ENCODE data around the gene OTUB2. TPM values are rescaled to one million over a fixed set of nuclear protein-coding genes. Genes with fewer than 3 reads are reported as not detected.
A peak's percentile ranks its signal among the peaks of the same experiment; 100 is the strongest.

OTUB2 gene
- total RNA-seq, 3 donors from 2014 or later, result 0.50 to 0.54 (median 0.53) TPM

GRCh38 chr14:94036313-94037167 lies 10.4 kb downstream of the OTUB2 start:
- peak; percentile 93 to 94 for ATAC-seq

DNA sequence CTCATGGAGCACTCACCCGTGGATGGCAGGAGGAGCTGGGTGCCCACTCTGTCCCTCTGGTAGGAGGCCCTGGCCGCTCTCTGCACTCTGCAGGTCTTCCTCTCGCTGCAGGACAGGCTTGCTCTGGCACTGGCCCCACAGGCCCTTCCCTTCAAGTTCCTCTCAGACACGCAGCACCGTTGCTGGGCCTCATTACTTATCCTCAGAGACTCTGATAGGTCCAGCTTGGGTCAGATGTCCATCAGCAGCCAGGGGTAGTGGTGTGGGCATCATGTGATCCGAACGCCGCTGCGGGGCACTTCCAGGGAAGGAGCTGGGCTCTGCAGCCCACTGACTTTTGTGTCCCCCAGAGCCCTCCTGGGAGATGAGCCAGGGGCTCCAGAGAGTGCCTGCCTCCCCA lies 11.8 kb downstream of the OTUB2 start:
- no peak for ATAC-seq
- Mint-ChIP-seq H3K4me3 (no peak overlapping the region), H3K9me3 (no peaks in the 10 kb centered on the region), H3K27me3 (ENCODE audit: low read depth) (no peaks in the 10 kb centered on the region), H3K4me1 (ENCODE audit: low read depth) (peaks cover 3% of the 10 kb centered on the region), H3K36me3 (ENCODE audit: insufficient read depth) (no peaks in the 10 kb centered on the region)
- DNase-seq, result no peak

More at GRCh38 chr14:94036313-94037167, 10.4 kb downstream of the OTUB2 start:
- Mint-ChIP-seq H3K4me1 (ENCODE audit: low read depth) (peaks cover 3% of the 10 kb centered on the region), H3K4me3 (no peak overlapping the region), H3K9me3 (no peaks in the 10 kb centered on the region), H3K27me3 (ENCODE audit: low read depth) (no peaks in the 10 kb centered on the region), H3K36me3 (ENCODE audit: insufficient read depth) (no peaks in the 10 kb centered on the region)
- peak; percentile 73 for DNase-seq

GRCh38 chr14:94038510-94038909 lies 12.4 kb downstream of the OTUB2 start:
- H3K4me1 Mint-ChIP-seq (ENCODE audit: low read depth), result peaks cover 3% of the 10 kb centered on the region
- no peaks in the 10 kb centered on the region for H3K27me3 Mint-ChIP-seq (ENCODE audit: low read depth)
- DNase-seq (no peak), ATAC-seq (no peak)
- H3K9me3 Mint-ChIP-seq, result no peaks in the 10 kb centered on the region
- no peak overlapping the region for H3K4me3 Mint-ChIP-seq
- H3K36me3 Mint-ChIP-seq (ENCODE audit: insufficient read depth), result no peaks in the 10 kb centered on the region

GRCh38 chr14:94038921-94039629 lies 12.9 kb downstream of the OTUB2 start:
- H3K27me3 Mint-ChIP-seq (ENCODE audit: low read depth), result no peaks in the 10 kb centered on the region
- no peak overlapping the region for H3K4me3 Mint-ChIP-seq
- H3K9me3 Mint-ChIP-seq, result no peaks in the 10 kb centered on the region

DNA sequence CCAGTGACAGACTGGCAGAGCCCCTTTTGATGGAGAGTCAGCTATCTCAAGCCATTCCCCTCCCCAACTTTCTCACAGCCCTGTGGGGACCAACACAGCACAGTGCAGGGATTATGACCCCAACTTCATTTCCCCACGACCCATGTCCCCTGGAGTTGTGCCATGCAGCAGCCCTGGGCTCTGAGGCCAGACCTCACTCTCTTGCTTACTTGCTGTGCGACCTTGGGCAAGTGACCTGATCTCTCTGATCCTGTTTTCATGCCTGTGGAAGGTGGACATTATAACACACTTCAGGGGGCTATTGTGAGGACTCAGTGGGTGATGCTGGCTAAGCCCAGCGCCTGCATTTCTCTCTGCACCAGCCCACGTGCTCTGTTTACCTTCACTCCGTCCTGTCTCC lies 14.1 kb downstream of the OTUB2 start:
- DNase-seq (no peak), ATAC-seq (no peak)
- peaks cover 7% of the 10 kb centered on the region for H3K36me3 Mint-ChIP-seq (ENCODE audit: insufficient read depth)
- peaks cover 3% of the 10 kb centered on the region for H3K4me1 Mint-ChIP-seq (ENCODE audit: low read depth)
- H3K4me3 Mint-ChIP-seq, result no peak overlapping the region
- H3K9me3 Mint-ChIP-seq, result no peaks in the 10 kb centered on the region
- no peaks in the 10 kb centered on the region for H3K27me3 Mint-ChIP-seq (ENCODE audit: low read depth)

More at GRCh38 chr14:94038921-94039629, 12.9 kb downstream of the OTUB2 start:
- DNase-seq, result no peak
- Mint-ChIP-seq H3K36me3 (ENCODE audit: insufficient read depth) (peaks cover 3% of the 10 kb centered on the region), H3K4me1 (ENCODE audit: low read depth) (peaks cover 3% of the 10 kb centered on the region)
- ATAC-seq, result no peak

DNA sequence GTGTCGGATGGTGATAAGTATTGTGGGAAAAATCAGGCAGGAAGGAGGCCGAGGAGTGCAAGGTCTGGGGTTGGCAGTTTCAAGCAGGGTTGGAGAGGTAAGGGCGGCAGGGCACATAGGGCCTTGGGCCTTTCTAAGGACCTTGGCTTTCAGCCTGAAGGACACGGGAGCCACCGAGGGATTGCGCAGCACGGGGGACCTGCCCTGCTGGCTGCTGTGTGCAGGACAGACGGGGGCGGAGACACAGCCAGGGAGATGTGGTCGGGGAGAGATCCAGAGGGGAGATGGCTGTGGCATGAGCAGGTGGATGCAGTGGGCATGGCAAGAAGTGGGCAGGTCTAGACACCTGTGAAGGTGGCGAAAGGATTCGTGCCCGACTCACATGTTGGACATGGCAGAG lies 14.7 kb downstream of the OTUB2 start:
- no peak for ATAC-seq
- peaks cover 11% of the 10 kb centered on the region for H3K36me3 Mint-ChIP-seq (ENCODE audit: insufficient read depth)
- no peak overlapping the region for H3K4me3 Mint-ChIP-seq
- H3K27me3 Mint-ChIP-seq (ENCODE audit: low read depth), result no peaks in the 10 kb centered on the region
- H3K4me1 Mint-ChIP-seq (ENCODE audit: low read depth), result peaks cover 3% of the 10 kb centered on the region
- no peak for DNase-seq
- no peaks in the 10 kb centered on the region for H3K9me3 Mint-ChIP-seq

DNA sequence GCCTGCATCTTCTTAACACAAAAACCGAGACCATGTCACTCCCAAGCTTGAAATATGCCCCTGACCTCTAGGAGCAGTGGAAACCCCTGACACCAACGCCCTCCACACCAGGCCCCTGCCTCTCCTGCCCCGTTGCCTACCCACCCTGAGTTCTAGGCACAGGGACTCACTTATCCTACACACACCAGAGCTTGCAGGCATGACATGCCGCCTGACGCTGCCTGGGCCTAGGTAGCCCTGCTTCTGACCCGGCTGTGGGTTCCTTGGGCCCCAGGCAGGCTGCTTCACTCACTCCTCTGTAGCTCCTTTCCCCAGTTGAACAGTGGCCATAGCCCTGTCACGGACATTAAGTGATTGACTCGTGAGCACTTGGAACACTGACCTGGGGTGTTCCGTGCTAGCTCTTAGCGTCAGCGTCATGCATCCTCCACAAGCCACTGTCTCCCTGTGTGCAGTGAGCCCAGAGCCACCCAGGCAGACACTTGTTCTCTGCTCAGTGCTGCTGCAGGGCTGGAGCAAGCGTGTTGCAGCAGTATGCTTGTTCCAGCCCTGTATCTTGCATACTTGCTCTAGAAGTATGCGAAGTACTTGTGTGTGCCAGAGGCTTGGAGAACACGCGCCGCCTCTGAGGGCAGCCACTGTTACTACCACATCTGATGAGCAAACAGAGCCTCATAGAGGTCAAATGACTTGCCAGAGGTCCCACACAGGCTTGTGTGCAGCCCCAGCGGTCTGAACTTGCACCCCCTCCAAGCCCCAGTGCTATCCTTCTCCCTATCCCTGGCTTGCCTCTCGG lies 15.6 kb downstream of the OTUB2 start:
- Mint-ChIP-seq H3K4me1 (ENCODE audit: low read depth) (peaks cover 1% of the 10 kb centered on the region), H3K27me3 (ENCODE audit: low read depth) (no peaks in the 10 kb centered on the region), H3K9me3 (no peaks in the 10 kb centered on the region), H3K4me3 (no peak overlapping the region), H3K36me3 (ENCODE audit: insufficient read depth) (peaks cover 14% of the 10 kb centered on the region)
- ATAC-seq (no peak), DNase-seq (no peak)

- DNase-seq (no peak), ATAC-seq (no peak)
- Mint-ChIP-seq H3K36me3 (ENCODE audit: insufficient read depth) (peaks cover 14% of the 10 kb centered on the region), H3K4me3 (no peak overlapping the region), H3K9me3 (no peaks in the 10 kb centered on the region), H3K4me1 (ENCODE audit: low read depth) (no peaks in the 10 kb centered on the region), H3K27me3 (ENCODE audit: low read depth) (no peaks in the 10 kb centered on the region)
Measured at GRCh38 chr14:94042433-94043091, 16.4 kb downstream of the OTUB2 start.

GRCh38 chr14:94043111-94043755 lies 17.1 kb downstream of the OTUB2 start:
- H3K4me3 Mint-ChIP-seq, result no peak overlapping the region
- no peaks in the 10 kb centered on the region for H3K9me3 Mint-ChIP-seq
- DNase-seq (no peak), ATAC-seq (peak in 1 of 2 donors; percentile 5)
- H3K27me3 Mint-ChIP-seq (ENCODE audit: low read depth), result no peaks in the 10 kb centered on the region
- H3K36me3 Mint-ChIP-seq (ENCODE audit: insufficient read depth), result peaks cover 18% of the 10 kb centered on the region
- no peaks in the 10 kb centered on the region for H3K4me1 Mint-ChIP-seq (ENCODE audit: low read depth)

DNA sequence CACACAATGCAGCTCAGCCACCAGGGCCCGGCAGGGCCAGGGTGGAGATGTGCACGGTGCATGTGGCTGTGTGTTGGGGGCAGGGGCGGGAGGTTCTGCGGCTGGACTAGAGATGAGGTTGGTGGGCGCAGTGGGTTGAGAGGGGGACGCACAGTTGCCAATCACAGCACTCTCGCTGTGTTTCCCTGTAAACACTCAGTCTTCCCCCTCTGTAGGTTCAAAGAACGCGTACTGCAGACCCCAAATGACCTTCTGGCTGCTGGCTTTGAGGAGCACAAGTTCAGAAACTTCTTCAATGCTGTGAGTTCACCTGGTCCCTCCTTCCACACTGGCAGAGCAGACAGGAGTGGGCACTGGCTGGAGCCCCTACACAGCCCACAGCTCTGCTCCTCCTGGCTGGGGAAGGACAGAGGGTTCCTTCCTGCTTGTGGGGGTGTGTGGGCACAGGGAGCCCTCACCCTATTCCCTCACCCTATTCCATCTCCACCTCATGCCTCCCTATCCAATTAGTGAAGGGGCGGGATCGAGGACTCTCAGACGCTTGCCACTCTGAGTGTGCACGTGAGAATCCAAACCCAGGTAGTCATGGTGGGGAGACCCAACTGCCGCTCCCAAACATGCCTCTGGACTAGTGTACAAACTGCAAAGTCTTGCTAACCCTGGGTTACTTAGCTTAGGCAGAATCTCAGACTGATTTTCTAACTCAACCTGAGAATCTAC lies 17.8 kb downstream of the OTUB2 start:
- no peak overlapping the region for H3K4me3 Mint-ChIP-seq
- ATAC-seq, result no peak
- H3K27me3 Mint-ChIP-seq (ENCODE audit: low read depth), result no peaks in the 10 kb centered on the region
- H3K9me3 Mint-ChIP-seq, result no peaks in the 10 kb centered on the region
- no peaks in the 10 kb centered on the region for H3K4me1 Mint-ChIP-seq (ENCODE audit: low read depth)
- peaks cover 22% of the 10 kb centered on the region for H3K36me3 Mint-ChIP-seq (ENCODE audit: insufficient read depth)
- DNase-seq, result no peak

GRCh38 chr14:94044476-94045091 lies 18.4 kb downstream of the OTUB2 start:
- Mint-ChIP-seq H3K4me1 (ENCODE audit: low read depth) (no peaks in the 10 kb centered on the region), H3K27me3 (ENCODE audit: low read depth) (no peaks in the 10 kb centered on the region), H3K4me3 (no peak overlapping the region), H3K36me3 (ENCODE audit: insufficient read depth) (peaks cover 22% of the 10 kb centered on the region), H3K9me3 (no peaks in the 10 kb centered on the region)
- DNase-seq (no peak), ATAC-seq (no peak)

DNA sequence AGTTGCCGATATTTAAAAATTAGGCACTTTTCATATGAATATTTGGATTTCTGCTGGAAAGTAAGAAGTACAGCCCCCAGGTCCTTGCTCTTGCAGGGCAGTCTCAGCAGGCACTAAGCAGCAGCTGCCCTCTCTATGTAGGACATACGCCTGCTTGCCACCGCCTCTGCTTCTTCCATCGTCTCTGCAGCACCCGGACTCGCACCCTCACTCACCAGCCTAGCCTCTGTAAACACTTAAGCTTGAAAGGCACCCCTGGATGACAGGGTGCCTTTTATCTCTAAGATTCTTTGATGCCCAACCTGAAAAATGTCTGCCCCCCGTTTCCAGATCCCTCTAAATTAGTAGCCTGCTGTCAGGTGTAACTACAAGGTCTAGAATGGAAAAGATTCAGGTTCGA lies 19.0 kb downstream of the OTUB2 start:
- Mint-ChIP-seq H3K9me3 (no peaks in the 10 kb centered on the region), H3K36me3 (ENCODE audit: insufficient read depth) (peaks cover 25% of the 10 kb centered on the region), H3K27me3 (ENCODE audit: low read depth) (no peaks in the 10 kb centered on the region), H3K4me1 (ENCODE audit: low read depth) (no peaks in the 10 kb centered on the region), H3K4me3 (no peak overlapping the region)
- DNase-seq (no peak), ATAC-seq (no peak)
